Small intestine (tissue), 7 donors: Measurements from ENCODE around the gene DDX51. TPM values are rescaled to one million over a fixed set of nuclear protein-coding genes. Genes with fewer than 3 reads are reported as not detected.
A peak's percentile ranks its signal among the peaks of the same experiment; 100 is the strongest.

ENCODE experiments used
- DNase-seq, 2 donors: peaks; one replicate each; pipeline versions ENCODE4 v3.0.0 to v3.0.0-alpha.2; 2013
- FAIRE-seq: peaks from 2 replicates; lab custom pipeline; 2012; peaks lifted over from hg19 to GRCh38; lab: Jason Lieb, UNC
- H3K27ac ChIP-seq, 3 donors: one replicate each; pipeline ENCODE4 v1.5.1; 2013; ENCODE audit warnings: low read length in 2 of 3, mild to moderate bottlenecking in 2 of 3, control low read depth in 1 of 3, inconsistent platforms in 1 of 3, low read depth in 1 of 3, moderate library complexity in 1 of 3
- H3K27me3 ChIP-seq, 3 donors: one replicate each; pipeline ENCODE4 v1.6.1; 2013; ENCODE audit warnings: low read length in 3 of 3, inconsistent platforms in 1 of 3; ENCODE audit not compliant: control insufficient read depth in 3 of 3, insufficient read depth in 3 of 3
- H3K36me3 ChIP-seq, 3 donors: one replicate each; pipeline ENCODE4 v1.6.1; 2013; ENCODE audit warnings: low read length in 3 of 3, inconsistent platforms in 1 of 3, low read depth in 1 of 3, mild to moderate bottlenecking in 1 of 3, moderate library complexity in 1 of 3; ENCODE audit not compliant: control insufficient read depth in 3 of 3, insufficient read depth in 2 of 3
- H3K4me1 ChIP-seq, 3 donors: one replicate each; pipeline ENCODE4 v1.6.1; 2013; ENCODE audit warnings: low read length in 2 of 3, inconsistent platforms in 1 of 3, low read depth in 1 of 3, mild to moderate bottlenecking in 1 of 3, moderate library complexity in 1 of 3; ENCODE audit not compliant: control insufficient read depth in 3 of 3, insufficient read depth in 2 of 3
- H3K4me3 ChIP-seq, 3 donors: one replicate each; pipeline ENCODE4 v1.5.1; 2013; ENCODE audit warnings: low read length in 3 of 3, control low read depth in 1 of 3, inconsistent platforms in 1 of 3, low read depth in 1 of 3, mild to moderate bottlenecking in 1 of 3, moderate library complexity in 1 of 3
- H3K9me3 ChIP-seq, 2 donors: one replicate each; pipeline ENCODE4 v1.6.1; 2013; ENCODE audit warnings: low read depth in 1 of 2, low read length in 1 of 2; ENCODE audit not compliant: control insufficient read depth in 2 of 2, insufficient read depth in 1 of 2
- WGBS, 3 donors: extraction: QIAGEN DNeasy Blood & Tissue Kit; methylation state at CpG; one replicate each; pipeline ENCODE4 v1.1.7; 2013; 5-methylcytosine and 5-hydroxymethylcytosine counted together
- polyA plus RNA-seq, 4 donors: library from polyadenylated mRNA; stranded (reverse) in 3 of 4; unstranded in 1 of 4; fragments of 200-250 nt in 3 of 4; fragments of 120-200 nt in 1 of 4; gene quantifications; one replicate each; pipeline versions ENCODE4 v1.2.1 to v1.2.3, GENCODE V29; 2013
- donor health status: healthy with polysubstance abuse.
- donor health status: control.
- donor health status: control.
- donor health status: Bipolar disorder and iron deficiency.
- donor health status: healthy.

The DDX51 gene
- polyA plus RNA-seq, 4 donors, result 5.1 to 17.3 (median 11.3) TPM

DNA sequence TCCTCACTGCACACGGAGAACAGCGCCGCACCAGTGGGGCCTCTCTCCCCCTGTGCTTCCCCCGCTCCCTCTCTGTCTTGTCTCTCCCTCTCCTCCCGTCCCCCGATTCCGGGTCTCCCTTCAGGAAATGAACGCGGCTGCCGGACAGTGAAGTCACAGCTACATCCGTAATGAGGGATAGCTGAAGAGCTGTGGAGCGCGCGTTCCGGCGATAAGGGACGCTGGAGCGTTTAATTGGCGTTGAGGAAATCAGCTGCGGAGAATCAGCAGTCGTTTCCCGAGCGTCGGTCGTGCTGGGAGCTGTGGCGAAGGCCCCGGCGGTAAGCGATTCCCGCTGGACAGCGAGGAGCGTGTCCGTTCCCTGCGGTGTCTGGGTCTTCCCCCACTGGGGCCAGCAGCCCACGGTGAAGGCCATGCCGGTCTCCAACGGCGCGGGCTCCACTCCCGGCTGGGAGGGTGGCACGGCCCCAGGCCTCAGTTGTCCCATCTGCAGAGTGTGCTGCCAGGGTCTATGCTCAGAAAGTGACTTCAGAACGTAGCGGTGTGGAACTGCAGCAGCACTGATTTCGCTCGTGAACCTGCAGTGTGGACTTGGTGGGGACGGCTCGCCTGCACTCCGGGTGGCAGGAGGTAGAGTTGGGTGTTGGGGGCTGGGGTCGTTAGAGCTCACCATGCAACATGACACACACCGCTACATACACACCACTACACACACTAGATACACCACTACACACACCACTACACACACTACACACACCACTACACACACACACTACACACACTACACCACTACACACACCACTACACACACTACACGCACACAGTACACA lies 11.0 kb upstream of the DDX51 start:
- no peak for FAIRE-seq
- WGBS, 3 donors, result 88 to 93% (median 93%) methylated on average over 51 of the region's 51 CpGs
- H3K36me3 ChIP-seq, result peaks cover 3 to 27% (median 7%) of the 10 kb centered on the region in 3 donors

DNA sequence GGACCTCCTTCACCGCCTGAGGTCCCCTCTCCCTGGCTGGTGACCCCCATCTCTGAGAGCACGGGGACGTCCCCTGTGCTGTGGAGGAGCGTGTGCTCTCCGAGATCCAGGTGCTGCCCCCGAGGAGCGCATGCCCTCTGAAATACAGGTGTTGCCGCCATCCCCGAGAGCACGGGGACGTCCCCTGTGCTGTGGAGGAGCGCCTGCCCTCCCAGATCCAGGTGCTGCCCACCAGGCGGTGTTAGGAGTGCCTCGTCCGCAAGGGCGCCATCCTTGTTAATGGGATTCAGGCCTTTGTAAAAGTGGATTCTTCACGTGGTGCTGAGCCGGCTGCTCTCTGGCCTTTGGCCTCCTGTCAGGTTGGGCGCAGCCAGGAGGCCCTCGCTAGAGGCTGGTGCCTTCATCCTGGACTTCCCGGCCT lies 10.2 kb upstream of the DDX51 start:
- H3K9me3 ChIP-seq, result no peaks in the 10 kb centered on the region
- H3K4me3 ChIP-seq, result no peak overlapping the region
- H3K4me1 ChIP-seq, result peaks cover 0 to 5% (median 0%) of the 10 kb centered on the region in 3 donors
- 17 to 63% (median 45%) methylated on average over 21 of the region's 21 CpGs for WGBS, 3 donors
- peaks cover 3 to 30% (median 7%) of the 10 kb centered on the region in 3 donors for H3K36me3 ChIP-seq
- H3K27ac ChIP-seq, result no peak overlapping the region
- FAIRE-seq, result no peak
- H3K27me3 ChIP-seq, result peaks cover 0 to 2% (median 0%) of the 10 kb centered on the region in 3 donors
- DNase-seq, result peak in 1 of 2 donors; percentile 27

More for the DNA sequence above, 11.0 kb upstream of the DDX51 start:
- no peak for DNase-seq
- Histone ChIP-seq H3K4me3 (no peak overlapping the region), H3K27ac (no peak overlapping the region), H3K9me3 (no peaks in the 10 kb centered on the region), H3K27me3 (peaks cover 0 to 2% (median 0%) of the 10 kb centered on the region in 3 donors), H3K4me1 (peaks cover 0 to 5% (median 0%) of the 10 kb centered on the region in 3 donors)

DNA sequence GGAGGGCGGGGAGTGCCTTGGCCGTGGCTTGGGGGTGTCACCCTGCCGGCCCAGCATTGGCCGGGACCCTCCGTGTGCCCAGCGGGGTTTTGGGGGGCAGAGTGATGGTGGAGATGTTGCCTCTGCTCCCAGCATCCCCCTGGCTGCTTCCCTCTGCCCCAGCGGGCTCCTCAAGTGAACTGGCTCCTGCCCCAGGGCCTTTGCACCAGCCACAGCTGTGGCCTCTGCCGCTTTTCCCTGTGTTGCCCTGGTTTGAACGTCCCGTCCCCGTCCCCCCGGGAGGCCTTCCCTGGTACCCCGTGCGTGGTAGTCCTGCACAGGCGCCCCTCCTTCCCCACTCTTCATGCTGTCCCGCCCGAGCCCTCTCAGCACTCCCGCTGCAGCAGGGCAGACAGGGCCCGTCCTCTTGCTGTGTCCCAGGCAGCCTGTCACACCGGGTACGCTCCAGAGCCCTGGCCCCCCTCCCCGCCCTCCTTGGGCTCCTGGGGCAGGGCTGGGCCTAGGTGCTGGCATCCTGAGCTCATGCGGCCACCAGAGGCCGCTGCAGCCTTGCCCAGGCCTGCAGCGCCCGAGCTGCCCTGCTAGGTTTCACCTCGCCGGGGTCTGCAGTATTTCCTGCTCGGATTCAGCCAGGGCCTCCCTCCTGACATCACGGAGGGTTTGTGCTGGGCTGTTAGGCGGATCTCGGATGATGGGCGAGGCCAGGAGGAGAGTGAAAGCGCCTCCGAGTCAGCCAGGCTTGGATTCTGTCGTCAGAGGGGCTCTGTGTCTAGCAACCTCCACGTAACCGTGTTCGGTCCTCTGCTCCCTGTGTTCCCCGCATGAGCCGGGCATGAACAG lies 9.6 kb upstream of the DDX51 start:
- H3K9me3 ChIP-seq, result no peaks in the 10 kb centered on the region
- FAIRE-seq (no peak), DNase-seq (peak; percentile 62 to 84)
- H3K27me3 ChIP-seq, result peaks cover 0 to 2% (median 0%) of the 10 kb centered on the region in 3 donors
- no peak overlapping the region for H3K27ac ChIP-seq
- peaks cover 0 to 5% (median 0%) of the 10 kb centered on the region in 3 donors for H3K4me1 ChIP-seq
- H3K4me3 ChIP-seq, result no peak overlapping the region
- WGBS, 3 donors, result 31 to 39% (median 37%) methylated on average over 41 of the region's 41 CpGs
- peaks cover 3 to 30% (median 7%) of the 10 kb centered on the region in 3 donors for H3K36me3 ChIP-seq

DNA sequence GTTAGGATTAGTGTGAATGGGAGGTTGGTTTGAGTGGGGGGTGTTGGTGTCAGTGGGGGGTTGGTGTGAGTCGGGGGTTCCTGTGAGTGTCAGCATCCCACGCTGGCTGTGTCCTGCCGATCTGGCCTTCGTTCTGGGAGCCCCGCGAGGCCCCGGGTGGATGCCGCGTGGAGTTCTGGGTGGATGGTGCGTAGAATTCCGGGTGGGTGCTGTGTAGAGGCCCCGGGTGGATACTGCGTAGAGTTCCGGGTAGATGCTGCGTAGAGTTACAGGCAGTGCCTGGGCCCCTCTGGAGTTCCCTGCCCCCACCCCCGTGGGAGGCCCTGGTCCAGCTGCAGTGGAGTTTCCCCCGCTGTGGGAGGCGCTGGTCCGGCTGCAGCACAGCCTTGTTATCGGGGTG lies 8.8 kb upstream of the DDX51 start:
- WGBS, 3 donors, result 91 to 94% (median 92%) methylated on average over 20 of the region's 20 CpGs
- no peak overlapping the region for H3K4me3 ChIP-seq
- peaks cover 3 to 33% (median 7%) of the 10 kb centered on the region in 3 donors for H3K36me3 ChIP-seq
- H3K9me3 ChIP-seq, result no peaks in the 10 kb centered on the region
- peaks cover 0 to 2% (median 0%) of the 10 kb centered on the region in 3 donors for H3K27me3 ChIP-seq
- FAIRE-seq (no peak), DNase-seq (no peak)
- peaks cover 0 to 5% (median 0%) of the 10 kb centered on the region in 3 donors for H3K4me1 ChIP-seq
- H3K27ac ChIP-seq, result no peak overlapping the region

DNA sequence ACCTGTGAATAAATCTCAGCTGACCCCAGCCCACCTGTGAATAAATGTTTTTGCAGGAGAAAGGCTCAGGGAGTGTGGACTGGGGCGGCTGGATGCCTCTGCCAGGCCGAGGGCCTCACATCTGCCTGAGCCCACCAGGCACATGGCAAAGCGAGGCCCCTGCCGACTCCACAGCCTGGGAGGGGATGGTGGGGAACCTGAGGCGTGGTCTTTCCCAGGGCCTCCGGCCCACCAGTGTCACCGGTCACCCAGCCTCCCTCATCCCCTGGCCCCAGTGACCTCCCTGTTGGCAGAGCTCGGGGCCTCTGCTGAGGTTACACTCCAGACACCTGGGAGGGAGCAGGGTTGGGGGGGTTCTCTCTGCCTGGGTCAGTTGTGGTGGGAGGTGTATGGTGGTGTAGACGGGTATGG lies 8.3 kb upstream of the DDX51 start:
- DNase-seq (no peak), FAIRE-seq (no peak)
- no peak overlapping the region for H3K4me3 ChIP-seq
- 89 to 94% (median 90%) methylated on average over 9 of the region's 9 CpGs for WGBS, 3 donors
- peaks cover 0 to 2% (median 0%) of the 10 kb centered on the region in 3 donors for H3K27me3 ChIP-seq
- H3K4me1 ChIP-seq, result peaks cover 0 to 5% (median 0%) of the 10 kb centered on the region in 3 donors
- no peaks in the 10 kb centered on the region for H3K9me3 ChIP-seq
- no peak overlapping the region for H3K27ac ChIP-seq
- H3K36me3 ChIP-seq, result peaks cover 3 to 36% (median 7%) of the 10 kb centered on the region in 3 donors

DNA sequence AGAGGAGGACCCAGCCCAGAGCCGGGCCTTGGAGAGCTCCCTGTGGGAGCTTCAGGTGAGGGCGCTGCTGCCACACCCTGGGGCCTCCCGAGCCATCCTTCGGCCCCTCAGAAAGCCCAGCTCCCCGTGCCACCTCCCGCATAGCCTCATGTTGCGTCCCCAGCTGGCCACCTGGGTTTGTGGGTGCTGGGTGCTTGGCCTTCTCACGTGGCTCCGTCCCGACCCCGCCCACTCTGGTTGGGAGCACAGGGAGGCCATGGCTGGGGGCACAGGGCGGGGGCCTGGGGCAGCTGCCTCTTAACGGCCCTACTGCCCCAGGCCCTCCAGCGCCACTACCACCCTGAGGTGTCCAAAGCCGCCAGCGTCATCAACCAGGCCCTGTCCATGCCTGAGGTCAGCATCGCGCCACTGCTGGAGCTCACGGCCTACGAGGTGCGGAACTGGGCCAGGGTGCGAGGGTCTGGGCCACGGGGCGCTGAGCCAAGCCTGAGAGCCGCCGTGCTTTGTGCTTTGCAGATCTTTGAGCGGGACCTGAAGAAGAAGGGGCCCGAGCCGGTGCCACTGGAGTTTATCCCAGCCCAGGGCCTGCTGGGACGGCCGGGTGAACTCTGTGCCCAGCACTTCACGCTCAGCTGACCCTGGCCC lies 7.8 kb upstream of the DDX51 start:
- Histone ChIP-seq H3K4me3 (no peak overlapping the region), H3K4me1 (peaks cover 0 to 5% (median 0%) of the 10 kb centered on the region in 3 donors), H3K9me3 (no peaks in the 10 kb centered on the region), H3K36me3 (peaks cover 3 to 41% (median 7%) of the 10 kb centered on the region in 3 donors), H3K27me3 (peaks cover 0 to 2% (median 0%) of the 10 kb centered on the region in 3 donors), H3K27ac (no peak overlapping the region)
- FAIRE-seq (no peak), DNase-seq (no peak)
- 86 to 90% (median 89%) methylated on average over 31 to 32 of the region's 32 CpGs for WGBS, 3 donors

DNA sequence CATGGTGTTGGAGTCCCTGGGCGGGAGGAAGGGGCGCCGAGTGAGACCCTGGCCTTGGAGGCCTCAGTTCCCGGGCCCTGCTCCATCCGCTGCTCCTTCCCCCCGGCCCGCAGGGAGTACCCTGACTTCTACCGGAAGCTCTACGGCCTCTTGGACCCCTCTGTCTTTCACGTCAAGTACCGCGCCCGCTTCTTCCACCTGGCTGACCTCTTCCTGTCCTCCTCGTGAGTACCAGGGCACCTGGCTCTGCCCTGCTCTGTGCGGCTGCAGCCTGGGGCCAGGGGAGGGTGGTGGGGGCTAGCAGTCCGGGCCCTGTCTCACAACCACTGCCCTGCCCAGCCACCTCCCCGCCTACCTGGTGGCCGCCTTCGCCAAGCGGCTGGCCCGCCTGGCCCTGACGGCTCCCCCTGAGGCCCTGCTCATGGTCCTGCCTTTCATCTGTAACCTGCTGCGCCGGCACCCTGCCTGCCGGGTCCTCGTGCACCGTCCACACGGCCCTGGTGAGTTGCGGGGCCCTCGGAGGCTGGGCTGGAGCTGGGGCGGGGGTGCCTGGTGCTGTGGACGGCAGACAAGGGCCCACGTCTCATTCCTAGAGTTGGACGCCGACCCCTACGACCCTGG lies 7.1 kb upstream of the DDX51 start:
- Histone ChIP-seq H3K36me3 (peaks cover 3 to 45% (median 7%) of the 10 kb centered on the region in 3 donors), H3K27me3 (peaks cover 0 to 2% (median 0%) of the 10 kb centered on the region in 3 donors), H3K4me1 (peaks cover 0 to 5% (median 0%) of the 10 kb centered on the region in 3 donors), H3K4me3 (no peak overlapping the region), H3K27ac (no peak overlapping the region), H3K9me3 (no peaks in the 10 kb centered on the region)
- DNase-seq (no peak), FAIRE-seq (no peak)
- WGBS, 3 donors, result 93 to 95% (median 94%) methylated on average over 33 to 36 of the region's 36 CpGs
